Measurements from ENCODE around the gene DLG1. TPM values are rescaled to one million over a fixed set of nuclear protein-coding genes. Genes with fewer than 3 reads are reported as not detected.

Gene DLG1
- total and polyA plus RNA-seq, 7 donors: 16.1 to 57.6 (median 51.3) TPM

- Histone ChIP-seq H3K27ac (no peak overlapping the region), H3K4me1 (peaks cover 3% of the 10 kb centered on the region), H3K36me3 (ENCODE audit: insufficient read depth in 1 of 2, low read depth in 1 of 2) (no peaks in the 10 kb centered on the region), H3K9me3 (no peaks in the 10 kb centered on the region), H3K4me3 (no peak overlapping the region), H3K27me3 (ENCODE audit: insufficient read depth in 3 of 3, low read length in 2 of 3) (no peaks in the 10 kb centered on the region)
- TF ChIP-seq, protein P1, sequence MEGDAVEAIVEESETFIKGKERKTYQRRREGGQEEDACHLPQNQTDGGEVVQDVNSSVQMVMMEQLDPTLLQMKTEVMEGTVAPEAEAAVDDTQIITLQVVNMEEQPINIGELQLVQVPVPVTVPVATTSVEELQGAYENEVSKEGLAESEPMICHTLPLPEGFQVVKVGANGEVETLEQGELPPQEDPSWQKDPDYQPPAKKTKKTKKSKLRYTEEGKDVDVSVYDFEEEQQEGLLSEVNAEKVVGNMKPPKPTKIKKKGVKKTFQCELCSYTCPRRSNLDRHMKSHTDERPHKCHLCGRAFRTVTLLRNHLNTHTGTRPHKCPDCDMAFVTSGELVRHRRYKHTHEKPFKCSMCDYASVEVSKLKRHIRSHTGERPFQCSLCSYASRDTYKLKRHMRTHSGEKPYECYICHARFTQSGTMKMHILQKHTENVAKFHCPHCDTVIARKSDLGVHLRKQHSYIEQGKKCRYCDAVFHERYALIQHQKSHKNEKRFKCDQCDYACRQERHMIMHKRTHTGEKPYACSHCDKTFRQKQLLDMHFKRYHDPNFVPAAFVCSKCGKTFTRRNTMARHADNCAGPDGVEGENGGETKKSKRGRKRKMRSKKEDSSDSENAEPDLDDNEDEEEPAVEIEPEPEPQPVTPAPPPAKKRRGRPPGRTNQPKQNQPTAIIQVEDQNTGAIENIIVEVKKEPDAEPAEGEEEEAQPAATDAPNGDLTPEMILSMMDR (IDR thresholded peaks at IDR 0.05): no peak
- ATAC-seq: peak; percentile 31 to 67 (median 43)
- peak in 1 of 2 donors; percentile 17 for DNase-seq
- whole genome bisulfite sequencing, 3 donors: 50 to 62% (median 54%) methylated on average over 10 of the region's 10 CpGs
- intact Hi-C loops (cut with DNase I): no loop called here
Measured at GRCh38 chr3:197343656-197344408, 45.4 kb upstream of the DLG1 start.

DNA sequence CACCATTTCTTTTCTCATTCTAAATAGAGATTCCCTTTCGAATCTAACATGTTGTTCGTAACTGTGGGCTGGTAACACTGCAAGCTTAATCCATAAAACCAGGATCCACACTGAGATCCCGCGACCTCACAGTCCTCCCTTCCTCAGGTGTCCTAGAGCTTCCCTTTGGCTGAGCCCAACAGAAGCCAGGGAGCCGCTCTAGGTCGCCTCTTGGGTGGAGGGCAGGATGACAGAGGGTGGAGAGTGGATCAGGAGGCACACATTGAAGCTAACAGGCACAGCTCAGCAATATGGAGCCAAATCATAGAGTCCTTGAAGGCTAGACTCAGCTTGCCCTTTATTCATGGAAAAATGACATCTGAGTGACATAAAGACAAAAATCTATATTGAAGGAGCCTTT is 44.7 kb upstream of the DLG1 start:
- WGBS, 3 donors: 86 to 98% (median 96%) methylated on average over 6 of the region's 6 CpGs
- no peak for ATAC-seq

GRCh38 chr3:197340521-197340871 is 42.1 kb upstream of the DLG1 start:
- ATAC-seq (no peak), DNase-seq (no peak)
- TF ChIP-seq, protein P1 (IDR thresholded peaks at IDR 0.05): no peak
- Histone ChIP-seq H3K4me3 (no peak overlapping the region), H3K4me1 (peaks cover 3% of the 10 kb centered on the region), H3K9me3 (no peaks in the 10 kb centered on the region), H3K27ac (no peak overlapping the region), H3K36me3 (ENCODE audit: insufficient read depth in 1 of 2, low read depth in 1 of 2) (no peaks in the 10 kb centered on the region), H3K27me3 (ENCODE audit: insufficient read depth in 3 of 3, low read length in 2 of 3) (no peaks in the 10 kb centered on the region)
- intact Hi-C loops (cut with DNase I): no loop called here

More for the DNA sequence above, 44.7 kb upstream of the DLG1 start:
- H3K27me3 ChIP-seq (ENCODE audit: insufficient read depth in 3 of 3, low read length in 2 of 3): no peaks in the 10 kb centered on the region
- no peaks in the 10 kb centered on the region for H3K9me3 ChIP-seq
- intact Hi-C loops (cut with DNase I): no loop called here
- no peak overlapping the region for H3K27ac ChIP-seq
- TF ChIP-seq, protein P1 (IDR thresholded peaks at IDR 0.05): no peak
- peak in 1 of 2 donors; percentile 35 for DNase-seq
- H3K4me3 ChIP-seq: no peak overlapping the region
- H3K36me3 ChIP-seq (ENCODE audit: insufficient read depth in 1 of 2, low read depth in 1 of 2): no peaks in the 10 kb centered on the region
- peaks cover 3% of the 10 kb centered on the region for H3K4me1 ChIP-seq

- no peak for ATAC-seq
- intact Hi-C loops (cut with DNase I): no loop called here
- TF ChIP-seq, protein P1 (IDR thresholded peaks at IDR 0.05): no peak
- DNase-seq: peak in 1 of 2 donors; percentile 32
- H3K36me3 ChIP-seq (ENCODE audit: insufficient read depth in 1 of 2, low read depth in 1 of 2): no peaks in the 10 kb centered on the region
- no peak overlapping the region for H3K4me3 ChIP-seq
- H3K9me3 ChIP-seq: no peaks in the 10 kb centered on the region
- no peak overlapping the region for H3K27ac ChIP-seq
- WGBS, 3 donors: 54 to 60% (median 55%) methylated on average over 12 of the region's 12 CpGs
- H3K4me1 ChIP-seq: peaks cover 3% of the 10 kb centered on the region
- H3K27me3 ChIP-seq (ENCODE audit: insufficient read depth in 3 of 3, low read length in 2 of 3): no peaks in the 10 kb centered on the region
Measured at GRCh38 chr3:197339841-197340520, 41.6 kb upstream of the DLG1 start.

Data from psoas muscle (tissue), 8 donors.